Measurements from ENCODE around the gene SPDL1. TPM values are rescaled to one million over a fixed set of nuclear protein-coding genes. Genes with fewer than 3 reads are reported as not detected.

SPDL1 gene
- total RNA-seq, 1 donor from 2014 or later = 9.3 TPM

DNA sequence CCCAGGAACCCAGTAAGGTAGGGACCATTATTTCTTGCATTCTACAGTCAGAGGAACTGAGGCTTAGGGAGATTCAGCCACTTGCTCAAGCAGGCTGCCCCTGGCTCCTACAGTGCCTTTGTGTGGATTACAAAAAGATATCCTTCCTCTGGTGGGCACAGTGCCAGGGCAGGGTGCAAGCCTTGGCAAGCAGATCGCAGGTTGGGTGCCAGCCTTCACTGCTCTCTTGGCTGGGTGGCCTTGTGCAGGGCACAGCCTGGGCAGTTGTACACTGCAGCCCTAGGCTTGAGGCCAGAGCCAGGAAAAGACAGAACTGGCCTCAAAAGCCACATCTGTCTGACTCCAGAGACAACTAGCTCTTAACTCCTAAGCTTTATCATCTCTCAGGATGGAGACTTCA is 68.5 kb downstream of the SPDL1 start:
- intact Hi-C loops (cut with DNase I) = no loop called here
- DNase-seq (ENCODE audit: low spot score) = no peak
- no peak for ATAC-seq

DNA sequence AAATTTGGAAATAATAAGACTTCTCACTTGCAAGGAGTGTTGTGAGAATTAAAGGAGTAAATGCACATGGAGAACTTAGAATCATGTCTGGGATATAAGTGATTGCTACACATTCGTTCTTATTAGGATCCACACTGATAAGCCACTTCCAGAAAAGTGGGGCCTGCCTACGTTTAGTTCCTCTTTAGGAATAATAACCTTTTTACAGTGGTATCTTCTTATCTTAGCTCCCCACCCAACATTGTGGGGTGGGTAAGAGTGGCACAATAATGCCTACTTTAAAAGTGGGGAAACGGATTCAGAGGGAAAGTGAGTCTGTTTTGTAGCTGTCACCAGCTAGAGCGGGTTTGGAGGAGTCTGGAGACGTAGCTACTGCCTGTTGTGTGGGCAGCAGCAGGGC is 69.5 kb downstream of the SPDL1 start:
- intact Hi-C loops (cut with DNase I) = no loop called here
- no peak for DNase-seq (ENCODE audit: low spot score)
- no peak for ATAC-seq

Other genes starting within 250 kb of the SPDL1 start
- gene DOCK2, start 53.5 kb downstream of the SPDL1 start, total RNA-seq = 32.9 TPM

Measured in sciatic nerve (tissue), 2 donors.